HG02884 (cell line): ENCODE measurements around the gene LRP1B.
A peak's percentile ranks its signal among the peaks of the same experiment; 100 is the strongest.
"Not testable (repeated sequence)": the region's sequence is repeated elsewhere in the genome, so short reads cannot be mapped to it uniquely, and the experiment has no call there.

ENCODE experiments used
- ATAC-seq: cut with Tn5 transposase; IDR thresholded peaks from one replicate; pipeline ENCODE4 v1.9.1; 2021; ENCODE audit warnings: mild to moderate bottlenecking, moderate library complexity; ENCODE audit not compliant: unreplicated experiment

Gene LRP1B

DNA sequence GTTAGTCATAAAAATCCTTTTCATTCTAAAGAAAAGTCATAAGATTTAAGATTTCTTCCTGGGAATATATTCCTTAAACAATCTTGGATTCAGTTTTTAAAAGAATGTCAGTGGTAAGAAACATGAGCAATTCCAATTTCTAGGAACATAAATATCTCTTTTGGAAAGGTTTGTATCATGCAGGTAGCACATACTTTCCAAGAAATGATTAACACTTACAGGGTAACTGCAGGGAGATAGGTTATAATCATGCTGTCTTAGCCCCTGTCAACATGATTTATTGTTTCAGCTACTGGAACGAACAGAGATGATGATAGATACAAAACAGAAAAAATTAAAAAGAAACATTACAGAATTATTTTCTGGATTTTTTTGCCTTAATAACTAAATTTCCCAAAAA is 1537.7 kb downstream of the LRP1B start:
- no peak for ATAC-seq

DNA sequence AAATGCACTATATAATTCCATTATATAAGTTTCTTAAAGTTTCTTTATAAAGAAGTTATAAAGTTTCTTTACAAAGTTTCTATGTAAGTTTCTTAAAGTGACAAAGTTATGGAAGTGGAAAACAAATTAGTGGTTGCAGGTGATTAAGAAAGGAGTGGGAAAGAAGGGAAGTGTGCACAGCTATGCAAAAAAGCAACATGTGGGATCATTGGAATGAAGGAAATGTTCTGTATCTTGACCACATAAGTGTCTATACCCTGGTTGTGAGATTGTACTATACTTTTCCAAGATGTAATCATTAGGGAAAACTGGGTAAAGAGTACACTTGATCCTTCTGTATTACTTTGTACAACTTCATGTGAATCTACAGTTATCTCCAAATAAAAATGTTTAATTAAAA is 1541.1 kb downstream of the LRP1B start:
- no peak for ATAC-seq

DNA sequence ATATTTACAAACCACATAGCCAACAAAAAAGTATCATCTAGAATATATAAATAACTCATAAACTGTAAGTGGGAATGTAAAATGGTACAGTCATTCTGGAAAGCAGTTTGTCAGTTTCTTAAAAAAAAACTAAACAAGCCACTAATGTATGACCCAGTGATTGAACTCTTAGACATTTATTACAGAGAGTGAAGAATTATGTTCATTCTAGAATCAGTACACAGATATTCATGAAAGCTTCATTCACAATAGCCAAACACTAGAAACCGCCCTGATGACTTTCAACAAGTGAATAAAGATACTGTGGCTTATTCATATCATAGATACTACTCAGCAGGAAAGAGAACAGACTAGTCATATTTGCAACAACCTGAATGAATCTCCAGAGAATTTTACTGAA is 1541.5 kb downstream of the LRP1B start:
- no peak for ATAC-seq

DNA sequence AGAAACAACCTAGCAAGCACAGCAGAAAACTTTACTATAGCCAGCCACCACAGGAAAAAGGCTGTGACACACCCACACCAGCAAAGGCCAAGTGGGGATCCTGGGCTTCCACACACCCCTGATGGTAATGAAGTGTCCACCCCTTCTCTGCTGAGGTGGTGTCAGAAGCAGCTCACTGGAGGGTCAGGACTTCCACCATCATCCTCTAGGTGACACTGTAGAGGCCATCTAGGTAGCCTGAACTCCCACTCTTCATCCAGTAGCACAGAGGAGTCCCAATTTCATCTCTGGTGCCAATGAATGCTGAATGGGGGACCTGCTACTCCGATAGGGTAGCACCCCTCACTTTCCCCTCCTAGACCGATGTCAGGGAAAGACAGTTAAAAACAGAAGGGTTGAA is 1544.4 kb downstream of the LRP1B start:
- ATAC-seq, result peak; percentile 91

DNA sequence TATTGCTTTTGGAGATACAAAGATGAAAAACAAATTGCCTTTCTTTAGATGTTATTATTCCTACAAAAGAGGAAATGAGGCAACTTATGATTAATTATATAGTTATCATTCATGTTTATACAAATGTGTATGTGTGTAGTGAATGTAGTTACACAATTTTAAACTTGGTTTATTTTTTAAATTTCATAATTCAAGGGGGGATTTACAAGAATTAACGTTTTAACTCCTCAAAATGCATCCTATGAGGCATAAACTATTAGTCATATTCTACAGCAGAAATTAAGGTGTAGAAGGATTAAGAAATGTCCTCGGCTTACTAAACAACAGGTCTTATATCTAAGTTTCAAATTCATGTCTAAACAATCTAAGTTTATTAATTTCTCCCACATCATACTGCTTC is 1545.8 kb downstream of the LRP1B start:
- ATAC-seq, result no peak

DNA sequence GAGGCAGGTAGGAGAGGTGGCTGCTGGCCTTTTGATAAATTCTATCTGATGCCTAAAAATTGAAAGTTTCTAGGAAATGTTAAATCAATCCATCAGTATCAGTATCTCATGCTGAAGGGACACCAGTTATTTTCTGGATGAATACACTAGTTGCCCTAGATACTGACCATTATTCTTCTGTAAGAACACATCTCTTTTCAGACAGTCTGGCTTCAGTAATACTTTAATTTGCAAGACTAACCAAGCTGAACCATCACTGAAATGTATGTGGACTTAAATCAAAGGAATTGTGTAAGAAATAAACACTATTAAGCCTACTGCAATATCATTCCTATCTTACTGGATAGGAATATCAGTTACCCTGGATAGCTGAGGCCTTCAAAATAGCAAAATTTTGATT is 1546.3 kb downstream of the LRP1B start:
- no peak for ATAC-seq

DNA sequence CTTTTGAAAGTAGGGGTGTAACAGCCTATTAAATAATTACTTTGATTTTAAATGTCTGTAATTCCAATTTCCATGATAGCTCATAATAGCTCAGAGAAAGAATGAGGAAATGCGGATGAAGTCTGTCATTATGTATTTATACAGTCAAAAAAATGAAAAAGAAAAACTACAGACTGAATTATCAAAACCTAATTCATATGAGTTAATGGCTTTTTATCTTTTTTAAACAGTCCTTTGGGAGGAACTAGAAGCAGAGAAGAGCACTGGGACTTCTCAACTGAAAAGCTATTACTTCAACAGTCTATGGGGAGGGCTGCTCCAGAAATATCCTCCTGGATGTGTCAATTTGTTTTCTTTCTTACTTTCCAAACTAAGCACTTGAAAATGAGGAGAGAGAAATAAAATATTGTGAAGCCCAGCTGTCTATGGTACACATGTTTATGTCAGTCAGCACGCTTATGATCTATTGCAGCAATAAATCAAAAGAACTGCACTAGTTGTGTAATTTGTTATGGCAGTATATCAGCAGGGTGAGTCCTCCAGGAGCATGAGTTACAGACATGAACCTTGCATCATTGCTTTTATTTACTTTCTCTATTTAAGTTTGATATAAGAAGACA is 1550.2 kb downstream of the LRP1B start:
- no peak for ATAC-seq

DNA sequence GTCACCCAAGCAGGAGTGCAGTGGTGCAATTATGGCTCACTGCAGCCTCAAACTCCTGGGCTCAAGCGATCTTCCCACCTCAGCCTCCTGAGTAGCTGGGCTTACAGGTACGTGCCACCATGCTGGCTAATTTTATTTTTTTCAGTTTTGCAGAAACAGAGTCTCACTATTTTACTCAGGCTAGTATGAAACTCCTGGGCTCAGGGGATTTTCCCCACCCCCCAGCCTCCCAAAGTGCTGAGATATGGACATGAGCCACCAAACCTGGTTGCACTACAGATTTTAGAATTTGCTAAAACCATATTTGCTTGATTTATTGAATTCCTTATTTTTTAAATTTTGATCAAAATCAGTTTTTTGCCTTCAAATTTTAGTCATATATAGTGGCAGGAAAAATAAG is 1553.4 kb downstream of the LRP1B start:
- ATAC-seq, result no peak

DNA sequence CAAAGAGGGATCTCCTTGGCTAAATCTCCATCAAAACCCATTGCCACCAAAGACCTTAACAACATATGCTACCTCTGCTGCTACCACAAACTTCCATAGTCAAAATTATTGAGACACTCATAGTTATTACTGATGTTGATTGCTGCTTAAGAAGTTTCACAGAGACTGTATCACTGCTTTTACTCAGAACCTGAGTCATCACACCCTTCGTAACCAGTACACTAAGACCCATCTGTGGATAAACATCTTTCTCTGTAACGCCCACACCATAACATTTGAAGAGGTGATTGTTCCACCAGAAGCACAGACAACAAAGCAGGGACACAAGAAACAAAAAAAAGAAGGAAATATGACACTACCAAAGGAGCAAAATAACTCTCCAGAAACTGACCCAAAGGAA is 1563.1 kb downstream of the LRP1B start:
- ATAC-seq, result no peak

DNA sequence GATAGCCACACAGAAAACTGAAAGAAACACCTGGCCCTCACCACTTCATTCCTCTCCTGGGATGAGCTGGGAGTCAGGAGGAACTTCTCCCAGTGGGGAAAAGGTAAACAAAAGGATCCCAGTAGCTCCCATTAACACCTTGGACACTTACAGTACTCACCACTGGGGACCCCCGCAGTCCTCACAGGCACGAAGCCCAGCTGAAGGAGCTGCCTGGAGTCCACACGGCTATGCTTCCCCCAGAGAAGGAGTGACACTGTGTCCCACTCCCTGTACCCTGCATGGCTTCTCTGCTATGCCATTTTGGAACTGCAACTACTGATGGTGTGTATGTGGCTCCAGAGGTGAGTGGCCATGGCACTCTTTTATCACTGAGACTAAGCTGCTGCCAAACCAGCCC is 1565.1 kb downstream of the LRP1B start:
- ATAC-seq, result no peak

DNA sequence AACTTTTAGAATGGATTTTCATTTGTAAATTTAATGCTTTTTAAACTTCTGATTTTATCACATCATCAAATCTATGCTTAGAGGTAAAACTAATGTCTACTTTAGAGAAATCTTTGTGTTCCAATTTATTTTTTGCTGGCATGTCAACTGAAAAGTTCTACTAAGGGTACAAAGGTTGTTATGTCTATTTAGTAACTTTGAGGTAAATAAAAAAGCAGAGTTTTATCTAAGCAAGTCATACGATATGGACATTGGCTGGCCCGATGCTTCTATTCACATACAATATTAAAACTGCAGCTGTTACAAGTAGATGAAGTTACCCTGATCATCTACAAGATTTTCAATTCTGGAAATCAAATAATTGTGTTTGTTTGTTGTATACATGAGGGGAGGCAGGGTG is 1575.1 kb downstream of the LRP1B start:
- ATAC-seq, result no peak

DNA sequence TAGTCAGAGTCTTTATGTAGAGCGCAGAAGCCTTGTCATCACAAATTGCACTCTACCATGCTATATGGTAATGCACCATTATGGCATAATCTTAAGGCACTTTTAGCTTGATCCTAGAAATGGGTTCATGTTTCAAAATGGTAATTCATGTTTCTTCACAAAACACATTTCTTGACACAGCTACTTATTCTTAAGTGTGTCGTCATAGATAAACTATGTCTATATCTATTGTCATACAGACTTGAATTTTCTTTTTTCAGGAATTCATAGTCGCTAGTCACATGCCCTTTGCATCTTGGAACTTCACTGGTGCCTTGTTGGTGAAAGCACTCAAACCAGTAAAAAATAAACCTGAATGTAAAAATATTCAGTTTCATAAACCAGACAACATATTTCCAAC is 1578.2 kb downstream of the LRP1B start:
- no peak for ATAC-seq

DNA sequence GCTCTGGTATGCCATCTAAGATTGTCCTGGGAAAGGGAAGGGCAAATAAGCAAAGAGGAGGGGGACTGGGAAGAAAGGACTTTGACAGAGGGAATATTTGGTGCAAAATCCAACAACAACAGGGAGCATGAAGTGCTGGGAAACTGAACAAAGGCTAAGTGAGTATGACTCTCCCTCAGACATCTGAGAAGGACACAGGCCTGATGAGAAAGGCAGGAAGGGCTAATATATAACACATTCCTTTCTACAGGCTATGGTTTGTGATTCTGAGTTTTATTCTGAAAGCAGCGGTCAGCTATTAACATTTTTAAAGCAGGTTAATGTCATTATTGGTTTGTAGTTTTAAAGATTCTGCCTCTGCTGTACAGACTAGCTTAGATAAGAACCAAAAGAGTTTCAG is 1579.5 kb downstream of the LRP1B start:
- ATAC-seq, result no peak

DNA sequence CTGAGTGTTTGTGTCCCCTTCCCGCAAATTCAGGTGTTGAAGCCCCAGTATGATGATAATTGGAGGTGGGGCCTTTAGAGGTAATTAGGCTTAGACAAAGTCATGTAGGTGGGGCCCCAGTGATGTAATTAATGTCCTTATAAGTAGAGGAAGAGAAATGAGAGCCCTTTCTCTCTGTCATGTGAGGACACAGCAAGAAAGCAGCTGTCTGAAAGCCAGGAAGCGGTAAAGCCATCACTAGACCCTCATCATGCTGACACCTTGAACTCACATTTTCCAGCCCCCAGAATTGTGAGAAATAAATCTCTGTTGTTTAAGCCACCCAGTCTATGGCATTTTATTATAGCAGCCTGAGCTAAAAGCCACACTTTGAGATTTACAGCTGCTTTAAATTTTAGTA is 1580.0 kb downstream of the LRP1B start:
- ATAC-seq, result no peak

DNA sequence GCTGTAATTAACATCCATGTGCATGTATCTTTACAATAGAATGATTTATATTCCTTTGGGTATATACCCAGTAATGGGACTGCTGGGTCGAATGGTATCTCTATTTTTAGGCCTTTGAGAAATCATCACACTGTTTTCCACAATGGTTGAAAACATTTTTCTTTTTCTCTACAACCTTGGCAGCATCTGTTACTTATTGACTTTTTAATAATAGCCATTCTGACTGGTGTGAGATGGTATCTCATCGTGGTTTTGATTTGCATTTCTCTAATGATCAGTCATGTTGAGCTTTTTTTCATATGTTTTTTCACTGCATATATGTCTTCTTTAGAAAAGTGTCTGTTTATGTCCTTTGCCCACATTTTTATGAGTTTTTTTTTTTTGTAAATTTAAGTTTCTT is 1586.0 kb downstream of the LRP1B start:
- not testable (repeated sequence) for ATAC-seq

DNA sequence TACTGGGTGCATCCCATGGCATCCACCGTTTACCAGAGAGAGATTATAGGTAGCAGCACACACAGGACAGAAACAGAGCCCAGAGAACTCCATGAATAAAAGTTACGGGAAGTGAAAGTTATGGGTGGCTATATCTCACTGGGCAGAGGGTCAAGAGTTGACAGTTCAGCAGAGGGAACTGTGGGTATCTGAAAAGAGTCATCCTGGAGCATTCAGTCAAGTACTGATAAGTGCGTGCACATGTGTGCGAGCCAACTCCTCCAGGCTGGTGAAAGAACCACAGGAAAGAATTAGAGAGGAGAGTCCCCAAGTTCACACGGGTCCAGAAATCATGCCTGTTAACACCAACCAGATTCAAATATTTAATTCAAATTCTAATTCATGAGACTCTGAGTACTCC is 1588.2 kb downstream of the LRP1B start:
- ATAC-seq, result no peak

DNA sequence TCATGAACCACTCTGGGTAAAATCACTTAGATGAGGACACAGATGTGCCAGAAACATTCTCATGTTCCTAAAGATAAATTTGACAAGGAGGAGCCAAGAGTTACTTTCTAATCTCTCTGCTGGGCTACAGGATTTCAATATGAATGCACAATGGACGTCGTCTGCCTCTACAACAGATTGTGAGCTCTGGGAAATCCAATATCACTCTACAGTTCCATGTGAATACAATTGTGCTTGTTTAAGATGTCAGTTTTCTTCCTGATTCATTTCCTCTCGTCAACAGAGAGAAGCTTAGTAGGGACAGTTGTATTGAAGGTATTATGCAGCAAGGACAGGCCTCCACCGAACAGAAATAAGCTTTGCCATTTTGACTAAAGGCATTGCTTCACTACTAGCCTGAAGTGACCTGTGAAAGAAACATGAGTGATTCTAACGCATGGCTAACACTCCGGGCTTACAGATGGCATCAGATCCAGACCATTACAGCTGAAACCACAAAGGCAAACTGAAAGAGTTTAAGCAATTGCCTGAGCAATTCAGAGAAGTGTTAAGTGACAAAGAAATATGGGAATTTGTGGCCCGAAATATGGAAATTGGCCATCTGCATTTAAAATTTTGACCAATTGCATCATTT is 1591.5 kb downstream of the LRP1B start:
- no peak for ATAC-seq

DNA sequence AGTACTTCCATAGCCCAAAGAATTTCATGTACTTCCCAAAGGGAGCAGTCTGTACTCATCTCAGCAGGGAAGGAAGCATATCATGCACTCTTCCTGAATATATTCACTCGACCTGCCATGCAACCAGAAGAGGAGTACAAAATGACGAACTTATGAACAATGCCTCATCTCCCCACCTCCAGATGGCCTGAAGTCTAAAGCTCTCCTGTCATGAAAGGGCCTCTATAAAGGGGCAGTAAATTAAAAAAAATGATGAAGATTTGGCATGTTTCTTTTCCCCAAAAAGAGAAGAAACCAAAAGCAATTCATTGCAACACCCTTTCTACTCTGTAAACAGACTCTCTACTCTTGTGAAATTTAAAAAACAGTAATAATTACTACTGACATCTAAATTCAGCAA is 1601.1 kb downstream of the LRP1B start:
- ATAC-seq, result no peak

DNA sequence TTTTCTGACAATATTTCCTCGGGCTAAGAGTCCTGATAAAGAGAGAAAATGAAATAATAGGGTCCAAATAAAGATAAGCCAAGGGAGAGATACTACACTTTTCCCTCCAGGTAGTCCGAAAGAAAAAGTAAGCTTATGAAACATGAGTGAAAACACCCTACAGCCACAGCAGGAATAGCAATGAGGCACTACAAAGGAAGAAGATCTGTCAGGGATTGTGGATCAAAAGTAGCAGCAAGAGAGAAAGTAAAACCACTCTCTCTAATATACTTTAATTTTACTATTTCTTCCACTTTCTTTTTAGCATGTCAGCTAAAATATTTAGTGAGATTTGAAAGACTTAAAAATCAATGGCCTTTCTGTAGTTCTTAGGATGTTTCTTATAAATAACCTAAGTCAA is 1601.8 kb downstream of the LRP1B start:
- no peak for ATAC-seq

DNA sequence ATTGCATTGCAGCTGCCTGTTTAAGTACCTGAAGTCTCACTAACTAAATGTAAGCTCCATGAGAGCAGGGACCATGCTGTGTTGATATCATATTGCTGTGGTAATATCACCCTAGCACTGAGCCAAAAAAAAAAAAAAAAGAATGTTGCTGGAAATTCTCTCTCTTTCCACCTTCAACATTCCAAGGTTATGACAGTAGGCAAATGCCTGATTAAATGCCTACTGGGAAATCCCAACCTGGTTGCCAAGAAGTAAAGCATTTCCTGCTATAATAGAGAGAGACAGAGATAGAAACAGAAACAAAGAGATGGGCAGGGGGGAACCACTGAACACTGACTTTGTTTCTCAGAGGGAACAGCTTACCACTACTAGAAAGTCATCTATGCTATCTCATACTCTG is 1604.2 kb downstream of the LRP1B start:
- ATAC-seq, result no peak

DNA sequence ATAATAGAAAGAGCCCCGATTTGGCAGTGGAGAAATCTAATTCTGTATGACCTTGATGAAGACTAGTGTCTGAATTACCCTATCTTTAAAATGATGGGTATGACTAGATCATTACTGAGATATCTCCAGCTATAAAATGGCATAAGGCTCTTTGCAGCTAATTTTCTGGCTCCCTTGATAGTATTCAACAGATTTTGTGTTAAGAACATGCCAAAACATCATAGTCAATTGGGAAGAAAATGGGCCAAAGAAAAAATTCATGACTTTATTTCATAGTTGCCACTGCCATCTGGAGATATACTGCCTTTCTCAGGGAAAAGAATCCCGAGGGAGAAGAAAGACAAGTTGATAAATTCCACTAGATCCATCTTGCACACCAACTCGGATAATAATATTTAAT is 1618.7 kb downstream of the LRP1B start:
- ATAC-seq, result no peak

DNA sequence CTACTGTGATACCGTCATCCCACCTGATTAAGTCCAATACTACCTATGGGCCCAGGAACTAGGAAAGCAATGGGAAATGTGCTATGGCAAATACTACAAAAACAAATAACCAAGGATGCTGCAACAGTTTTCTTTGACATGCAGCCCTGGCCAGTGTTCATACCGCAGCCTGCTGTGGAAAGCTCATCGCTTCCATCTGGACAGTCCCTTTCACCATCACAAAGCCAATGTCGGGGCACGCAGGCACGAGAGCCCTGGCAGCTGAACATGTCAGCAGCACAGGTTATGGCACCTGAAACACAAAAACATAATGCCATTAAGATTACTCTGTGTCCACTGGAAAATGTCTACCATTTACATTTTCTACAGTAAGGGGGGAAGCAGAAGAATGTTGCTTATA is 1621.1 kb downstream of the LRP1B start:
- no peak for ATAC-seq

DNA sequence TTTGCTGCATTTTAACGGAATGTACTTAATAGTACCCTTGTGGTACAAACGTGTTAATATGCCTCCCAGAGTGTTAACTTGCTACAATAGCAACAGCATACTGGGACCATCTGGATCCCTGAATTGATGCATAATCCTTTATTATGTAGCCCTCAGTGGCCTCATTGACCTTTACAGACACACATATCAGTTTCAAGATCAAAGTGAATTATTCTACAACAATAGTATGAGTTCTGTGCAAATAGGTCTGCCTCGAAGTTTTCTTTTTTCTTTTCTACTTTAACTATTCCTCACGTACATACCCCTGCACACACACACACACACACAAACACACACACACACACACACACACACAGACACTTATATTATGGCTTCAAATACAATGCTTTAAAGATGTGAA is 1622.1 kb downstream of the LRP1B start:
- ATAC-seq, result no peak
